Fibroblast of upper back skin (primary cell): ENCODE data around the gene KMT2D.

Experiments used
- DNase-seq: peaks from one replicate; pipeline ENCODE4 v3.0.0-alpha.2; 2013

The KMT2D gene

GRCh38 chr12:49060237-49061156 lies at the start of gene KMT2D:
Gene KMT2D (minus strand): TSS chr12:49060794. CDS start chr12:49055324, 5,470 bp downstream.
- peak; percentile 94 for DNase-seq

- no peak for DNase-seq
These were observed 49.3 kb upstream of the KMT2D start for GRCh38 chr12:49109641-49110463.

- no peak for DNase-seq
These were observed 48.4 kb upstream of the KMT2D start for GRCh38 chr12:49108958-49109404.

- peak; percentile 42 for DNase-seq
These were observed 45.0 kb upstream of the KMT2D start for GRCh38 chr12:49105504-49106084.

- no peak for DNase-seq
These were observed 44.2 kb upstream of the KMT2D start for GRCh38 chr12:49104822-49105221.

- DNase-seq = no peak
These were observed 39.8 kb upstream of the KMT2D start for GRCh38 chr12:49100380-49100779.

GRCh38 chr12:49098703-49099102 lies 38.1 kb upstream of the KMT2D start:
- DNase-seq = no peak

- peak; percentile 25 for DNase-seq
These were observed 37.4 kb upstream of the KMT2D start for GRCh38 chr12:49098035-49098451.

- no peak for DNase-seq
These were observed 36.8 kb upstream of the KMT2D start for GRCh38 chr12:49097381-49097780.

- no peak for DNase-seq
These were observed 34.4 kb upstream of the KMT2D start for GRCh38 chr12:49094975-49095365.

- DNase-seq = no peak
These were observed 33.8 kb upstream of the KMT2D start, which contains the start of gene DHH for GRCh38 chr12:49094160-49094974. Gene DHH (minus strand): TSS chr12:49094801. CDS start chr12:49094512, 289 bp downstream.

- DNase-seq = no peak
These were observed 33.2 kb upstream of the KMT2D start for GRCh38 chr12:49093792-49094159.

- DNase-seq = no peak
These were observed 32.3 kb upstream of the KMT2D start for GRCh38 chr12:49092816-49093406.

- DNase-seq = peak; percentile 19
These were observed 31.7 kb upstream of the KMT2D start for GRCh38 chr12:49092086-49092815.

GRCh38 chr12:49091836-49092085 lies 31.2 kb upstream of the KMT2D start:
- no peak for DNase-seq

- no peak for DNase-seq
These were observed 30.7 kb upstream of the KMT2D start for GRCh38 chr12:49091056-49091835.

- DNase-seq = peak; percentile 41
These were observed 29.5 kb upstream of the KMT2D start for GRCh38 chr12:49089821-49090773.

- no peak for DNase-seq
These were observed 28.3 kb upstream of the KMT2D start for GRCh38 chr12:49088932-49089330.

- DNase-seq = peak; percentile 90
These were observed 27.7 kb upstream of the KMT2D start for GRCh38 chr12:49088150-49088931.
